Coronary artery (tissue), 2 donors: ENCODE data around the gene RBM33.
"Not testable (repeated sequence)": the region's sequence is repeated elsewhere in the genome, so short reads cannot be mapped to it uniquely, and the experiment has no call there.

Experiments
- DNase-seq: peaks from one replicate; pipeline ENCODE4 v3.0.0-alpha.2; 2017; ENCODE audit warnings: low spot score
- H3K27ac ChIP-seq, 2 donors: fragments of 200-600 bp; sonication (generic); one replicate each; pipeline ENCODE4 v1.5.1; 2016 to 2019
- H3K4me3 ChIP-seq: fragments of 200-600 bp; sonication (generic); 2 replicates; pipeline ENCODE4 v1.5.1; 2016; ENCODE audit warnings: mild to moderate bottlenecking, moderate library complexity
- TF ChIP-seq, protein P1 (sequence below): fragments of 200-600 bp; sonication (generic); IDR thresholded peaks from one replicate; pipeline ENCODE4 v1.5.1; 2019; ENCODE audit warnings: antibody characterized with exemption

Gene RBM33

DNA sequence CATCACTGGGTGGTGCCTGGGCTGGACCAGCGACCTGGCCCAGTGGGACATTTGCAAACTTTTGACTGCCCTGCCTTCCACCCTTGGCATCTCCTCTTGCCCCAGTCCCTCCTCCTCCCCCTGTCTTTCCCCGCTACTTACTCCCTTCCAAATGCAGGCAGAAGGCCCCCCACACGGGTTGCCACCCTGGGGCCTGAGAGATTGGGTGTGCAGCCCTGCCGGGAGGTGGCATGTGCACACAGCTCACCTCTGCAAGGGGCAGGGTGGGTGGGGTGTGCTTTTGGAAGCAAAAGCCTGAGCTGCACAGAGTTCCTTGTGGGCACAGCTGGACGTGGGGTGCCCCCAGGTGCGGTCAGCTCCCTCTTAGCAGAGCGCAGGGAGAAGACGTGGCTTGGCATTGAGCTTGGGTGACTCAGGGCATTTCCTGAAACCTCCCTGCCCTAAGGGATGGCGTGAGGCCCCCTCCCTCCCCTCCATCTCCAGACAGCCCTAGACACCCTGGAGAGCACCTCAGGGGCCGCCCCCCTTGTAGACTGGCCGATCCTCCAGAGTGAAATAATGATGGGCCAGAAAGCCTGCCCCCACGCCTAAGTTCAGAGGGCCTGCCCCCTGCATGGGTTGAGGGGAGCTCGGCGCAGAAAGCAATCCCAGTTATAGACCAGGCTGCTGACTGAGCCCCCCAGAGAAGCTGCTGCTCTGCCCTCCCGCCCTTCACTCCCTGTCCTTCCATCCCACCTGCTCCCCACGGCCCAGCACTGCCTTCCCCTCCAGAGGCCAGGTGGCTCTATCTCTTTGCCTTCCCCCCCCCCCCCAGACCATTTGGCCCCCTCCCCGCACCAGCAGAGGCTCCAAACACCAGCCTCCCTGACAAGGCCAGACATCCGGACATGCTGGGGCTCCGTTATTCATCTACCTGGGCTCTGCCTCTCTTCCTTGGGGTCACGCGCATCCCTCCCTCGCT, 170.1 kb downstream of the RBM33 start:
- H3K4me3 ChIP-seq = no peak overlapping the region
- no peak for DNase-seq
- TF ChIP-seq, protein P1, sequence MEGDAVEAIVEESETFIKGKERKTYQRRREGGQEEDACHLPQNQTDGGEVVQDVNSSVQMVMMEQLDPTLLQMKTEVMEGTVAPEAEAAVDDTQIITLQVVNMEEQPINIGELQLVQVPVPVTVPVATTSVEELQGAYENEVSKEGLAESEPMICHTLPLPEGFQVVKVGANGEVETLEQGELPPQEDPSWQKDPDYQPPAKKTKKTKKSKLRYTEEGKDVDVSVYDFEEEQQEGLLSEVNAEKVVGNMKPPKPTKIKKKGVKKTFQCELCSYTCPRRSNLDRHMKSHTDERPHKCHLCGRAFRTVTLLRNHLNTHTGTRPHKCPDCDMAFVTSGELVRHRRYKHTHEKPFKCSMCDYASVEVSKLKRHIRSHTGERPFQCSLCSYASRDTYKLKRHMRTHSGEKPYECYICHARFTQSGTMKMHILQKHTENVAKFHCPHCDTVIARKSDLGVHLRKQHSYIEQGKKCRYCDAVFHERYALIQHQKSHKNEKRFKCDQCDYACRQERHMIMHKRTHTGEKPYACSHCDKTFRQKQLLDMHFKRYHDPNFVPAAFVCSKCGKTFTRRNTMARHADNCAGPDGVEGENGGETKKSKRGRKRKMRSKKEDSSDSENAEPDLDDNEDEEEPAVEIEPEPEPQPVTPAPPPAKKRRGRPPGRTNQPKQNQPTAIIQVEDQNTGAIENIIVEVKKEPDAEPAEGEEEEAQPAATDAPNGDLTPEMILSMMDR = no peak
- no peak overlapping the region for H3K27ac ChIP-seq

DNA sequence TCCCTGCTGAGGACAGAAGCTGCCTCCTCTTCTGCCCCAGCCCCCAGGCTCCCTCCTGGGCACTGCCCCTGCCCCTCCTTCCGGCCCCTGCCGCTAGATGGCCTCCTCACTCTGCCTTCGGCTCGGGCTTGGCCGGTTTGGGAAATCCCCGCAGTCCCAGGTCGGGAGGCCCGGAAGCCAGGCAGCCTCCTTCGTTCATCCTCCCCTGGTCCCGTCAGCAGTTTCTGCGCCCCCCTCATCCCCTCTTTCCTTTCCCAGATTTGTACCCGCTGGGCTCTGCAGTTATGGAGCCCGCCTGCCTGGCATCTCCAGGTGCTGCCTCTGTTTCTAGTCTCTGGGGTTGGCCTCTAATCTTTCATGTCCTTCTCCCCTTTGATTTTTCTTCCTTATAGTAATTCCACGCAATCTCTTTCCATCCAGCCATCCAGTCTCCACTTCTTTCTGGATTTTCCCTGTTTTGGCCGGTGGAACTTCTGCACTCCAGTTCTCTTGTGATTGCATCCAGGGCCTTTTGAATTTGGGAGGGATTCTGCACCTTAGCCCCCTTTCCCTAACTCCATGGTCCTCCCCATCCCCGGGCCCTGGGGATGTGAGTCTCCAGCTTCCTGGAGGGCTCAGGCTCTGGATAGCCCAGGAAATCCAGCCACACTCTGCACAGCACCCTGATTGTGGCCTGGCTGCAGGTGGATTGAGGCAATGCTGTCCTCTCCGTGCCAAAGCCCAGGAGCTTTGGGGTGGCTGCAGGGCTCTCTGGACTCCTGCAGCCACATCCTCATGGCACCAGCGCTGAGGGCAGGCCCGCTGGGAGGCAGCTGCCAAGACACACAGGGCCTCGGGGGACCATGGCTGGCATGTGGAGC, 171.1 kb downstream of the RBM33 start:
- TF ChIP-seq, protein P1 = no peak
- H3K27ac ChIP-seq = no peak overlapping the region
- H3K4me3 ChIP-seq = no peak overlapping the region
- DNase-seq = no peak

DNA sequence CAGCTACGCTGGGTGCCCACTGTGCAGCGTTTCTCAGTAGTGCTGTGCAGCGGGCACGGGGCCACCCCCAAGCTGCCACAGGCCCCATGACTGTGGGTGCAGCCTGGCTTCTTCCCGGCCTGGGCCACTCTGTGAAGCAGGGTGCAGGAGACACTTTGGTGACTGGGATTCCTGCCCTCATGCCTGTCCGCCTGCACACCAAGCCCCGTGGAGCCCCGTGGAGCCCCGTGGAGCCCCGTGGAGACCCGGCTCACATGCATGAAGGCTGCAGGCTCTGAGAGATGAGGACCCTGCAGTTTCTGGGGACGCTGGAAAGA, 171.7 kb downstream of the RBM33 start:
- Histone ChIP-seq H3K4me3 (no peak overlapping the region), H3K27ac (no peak overlapping the region)
- DNase-seq = no peak
- TF ChIP-seq, protein P1 = no peak

DNA sequence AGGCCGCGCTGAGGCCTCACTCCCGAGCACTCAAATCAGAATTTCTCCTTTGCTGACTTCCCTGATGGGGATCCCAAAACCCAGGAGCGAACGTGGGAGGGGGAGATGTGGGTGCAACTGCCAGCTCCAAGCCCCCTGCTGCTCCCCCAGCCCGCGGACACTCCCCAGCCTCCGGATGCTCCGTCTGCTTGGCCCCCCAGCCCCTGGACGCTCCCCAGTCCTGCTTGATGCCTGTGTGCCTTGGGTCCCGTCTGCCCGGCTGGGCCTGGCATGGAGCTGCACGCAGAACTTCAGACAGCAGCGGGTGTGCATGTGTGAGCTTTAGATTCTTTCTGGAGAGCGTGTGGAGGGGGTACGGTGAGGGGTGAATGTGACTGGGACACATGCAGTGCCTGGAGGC, 172.5 kb downstream of the RBM33 start:
- DNase-seq = no peak
- Histone ChIP-seq H3K27ac (no peak overlapping the region), H3K4me3 (no peak overlapping the region)
- TF ChIP-seq, protein P1 = no peak

DNA sequence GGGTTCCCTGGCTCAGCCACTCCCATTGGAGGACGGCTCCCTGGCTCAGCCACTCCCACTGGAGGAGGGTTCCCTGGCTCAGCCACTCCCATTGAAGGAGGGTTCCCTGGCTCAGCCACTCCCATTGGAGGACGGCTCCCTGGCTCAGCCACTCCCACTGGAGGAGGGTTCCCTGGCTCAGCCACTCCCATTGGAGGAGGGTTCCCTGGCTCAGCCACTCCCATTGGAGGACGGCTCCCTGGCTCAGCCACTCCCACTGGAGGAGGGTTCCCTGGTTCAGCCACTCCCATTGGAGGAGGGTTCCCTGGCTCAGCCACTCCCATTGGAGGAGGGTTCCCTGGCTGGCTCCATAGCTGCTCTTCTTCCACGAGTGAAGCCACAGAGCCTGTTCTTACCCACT, 173.1 kb downstream of the RBM33 start:
- not testable (repeated sequence) for DNase-seq, H3K27ac ChIP-seq, H3K4me3 ChIP-seq

DNA sequence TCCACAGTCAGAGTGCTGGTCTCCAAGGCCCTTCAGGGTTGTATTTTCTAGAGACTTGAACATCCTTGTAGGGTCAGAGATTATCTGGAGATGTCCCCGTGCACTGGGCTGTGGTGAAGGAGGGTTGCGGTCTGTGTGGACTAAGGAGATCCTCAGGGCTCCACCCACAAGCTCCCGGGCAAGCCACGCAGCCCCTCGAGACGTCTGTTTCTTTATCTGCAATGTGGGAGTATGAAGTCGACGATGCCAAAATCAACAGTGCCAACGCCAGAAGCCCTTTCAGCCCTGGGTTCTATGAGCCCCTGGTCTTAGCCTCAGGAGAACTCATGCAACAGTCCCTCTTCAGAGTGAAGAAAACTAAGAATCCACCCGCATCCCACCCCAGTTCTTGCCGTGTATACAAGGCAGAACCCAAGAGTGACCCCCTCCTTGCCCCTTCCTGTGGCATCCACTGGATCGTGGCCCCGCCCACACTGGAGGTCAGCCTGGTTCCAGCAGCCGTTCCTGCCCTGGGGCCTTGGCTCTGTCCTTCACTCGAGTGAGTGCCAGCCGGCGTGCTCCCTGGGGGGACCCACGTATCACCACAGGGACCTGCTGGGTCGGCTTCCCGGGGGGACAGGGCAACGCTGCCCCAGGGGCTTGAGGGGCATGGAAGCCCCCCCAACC, 173.8 kb downstream of the RBM33 start:
- no peak for DNase-seq
- Histone ChIP-seq H3K4me3 (no peak overlapping the region), H3K27ac (no peak overlapping the region)
- TF ChIP-seq, protein P1 = no peak

DNA sequence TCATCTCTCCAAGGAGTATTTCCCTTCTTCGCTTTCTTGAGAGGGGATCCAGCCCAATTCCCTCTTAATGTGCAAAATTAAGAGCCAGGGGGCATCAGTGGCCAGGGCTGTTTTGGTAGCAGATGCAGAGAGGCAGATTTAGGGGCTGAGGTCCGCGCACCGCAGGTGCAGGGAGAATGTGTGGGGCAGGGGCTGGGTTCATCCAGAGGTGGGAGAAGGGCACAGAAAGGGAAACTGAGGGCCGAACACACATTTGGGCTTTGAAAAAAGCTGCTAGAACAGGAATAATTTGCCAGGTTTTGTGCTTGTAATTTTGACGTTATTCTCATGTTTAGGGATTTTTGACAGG, 174.3 kb downstream of the RBM33 start:
- Histone ChIP-seq H3K4me3 (no peak overlapping the region), H3K27ac (no peak overlapping the region)
- DNase-seq = no peak
- TF ChIP-seq, protein P1 = no peak
